T-helper 22 cell (primary cell): Measurements from ENCODE around the gene TSHZ2.
"Not testable (repeated sequence)": the region's sequence is repeated elsewhere in the genome, so short reads cannot be mapped to it uniquely, and the experiment has no call there.

Experiments used
- DNase-seq: peaks from one replicate; pipeline ENCODE4 v3.0.0-alpha.2; 2020; ENCODE audit warnings: low read depth

The TSHZ2 gene

DNA sequence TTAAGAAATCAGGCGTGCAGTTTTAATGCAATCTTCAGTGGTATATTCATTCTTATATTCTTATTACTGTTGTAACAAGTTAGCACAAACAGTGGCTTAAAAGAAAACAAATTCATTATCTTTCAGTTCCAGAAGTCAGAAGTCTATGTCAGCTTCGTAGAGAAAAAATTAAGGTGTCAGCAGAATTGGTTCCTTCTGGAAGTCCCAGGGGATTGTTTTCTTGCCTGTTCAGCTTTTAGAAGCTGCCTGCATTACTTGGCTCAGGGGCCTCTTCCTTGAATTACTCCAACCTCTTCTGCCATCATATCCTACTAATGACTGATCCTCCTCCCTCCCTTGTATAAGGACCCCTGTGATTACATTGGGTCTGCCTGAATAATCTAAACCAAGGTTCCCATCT lies 377.6 kb downstream of the TSHZ2 start:
- no peak for DNase-seq

DNA sequence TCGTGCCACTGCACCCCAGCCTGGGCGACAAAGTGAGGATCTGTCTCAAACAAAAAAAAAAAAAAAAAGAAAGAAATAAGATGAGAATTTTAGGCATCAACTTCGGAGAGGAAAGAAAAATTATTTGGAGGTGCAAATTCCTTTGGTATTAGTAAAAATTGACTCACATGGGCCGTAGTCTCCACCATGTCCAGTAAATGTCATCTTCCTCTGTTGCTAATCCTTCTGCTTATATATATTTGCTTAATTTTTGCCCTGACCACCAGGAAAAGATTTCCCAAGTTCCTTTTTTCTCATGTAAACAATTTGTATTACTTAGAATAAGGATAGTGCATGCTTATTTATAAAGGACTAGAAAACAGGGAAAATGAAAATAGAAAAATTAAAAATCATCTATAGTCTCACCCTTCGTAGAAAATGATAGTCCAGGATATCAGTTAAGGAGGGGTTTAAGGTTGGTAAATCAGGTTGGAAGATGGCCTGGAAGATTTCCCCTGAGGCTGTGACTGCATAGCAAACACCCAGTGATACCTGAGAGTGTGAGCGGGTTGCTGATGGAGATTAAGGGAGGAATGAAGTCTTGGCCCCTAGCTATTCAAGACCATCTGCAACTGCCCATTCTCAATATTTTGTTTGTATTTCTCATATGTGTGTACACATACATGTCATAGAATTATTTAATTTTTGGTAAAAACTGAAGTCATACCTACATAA lies 380.7 kb downstream of the TSHZ2 start:
- no peak for DNase-seq

GRCh38 chr20:53354314-53354713 lies 382.2 kb downstream of the TSHZ2 start:
- DNase-seq = no peak

DNA sequence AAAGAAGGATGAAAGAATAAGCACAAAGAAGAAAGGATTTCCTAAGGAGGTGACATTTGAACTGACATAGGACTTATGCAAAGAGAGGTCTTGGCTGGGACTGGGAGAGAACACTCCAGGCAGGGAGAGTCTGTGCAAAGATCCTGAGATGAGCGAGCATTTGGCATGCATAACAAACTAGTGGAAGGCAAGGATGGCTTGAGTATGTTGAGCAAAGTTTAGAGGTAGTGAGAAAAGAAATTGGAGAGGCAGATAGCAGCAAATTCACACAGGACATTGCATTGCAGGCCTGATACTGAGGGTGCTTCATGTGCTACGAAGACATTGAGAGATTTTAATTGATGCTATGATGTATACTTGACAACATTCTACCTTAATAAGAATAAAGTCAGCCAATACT lies 383.6 kb downstream of the TSHZ2 start:
- DNase-seq = no peak

GRCh38 chr20:53359425-53359824 lies 387.3 kb downstream of the TSHZ2 start:
- no peak for DNase-seq

DNA sequence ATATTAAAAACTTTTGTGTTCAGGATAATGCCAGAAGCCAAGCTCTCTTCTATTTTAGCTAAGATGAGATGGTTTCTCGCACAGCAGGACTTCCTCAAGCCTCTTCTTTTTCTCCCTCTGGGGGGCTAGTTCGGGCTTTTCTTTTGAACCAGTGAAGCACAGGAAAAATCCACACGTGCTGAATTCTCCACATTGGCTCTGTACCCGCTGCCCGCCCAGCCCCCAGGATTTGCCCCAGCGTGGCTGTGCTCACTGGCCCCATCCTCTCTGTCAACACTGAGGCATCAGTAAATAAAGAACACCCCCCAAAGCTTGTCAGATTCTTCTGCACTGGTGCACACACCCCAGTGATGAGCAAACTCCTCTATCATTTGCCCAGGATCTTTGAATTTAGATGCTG lies 388.7 kb downstream of the TSHZ2 start:
- no peak for DNase-seq

GRCh38 chr20:53362736-53363135 lies 390.6 kb downstream of the TSHZ2 start:
- no peak for DNase-seq

DNA sequence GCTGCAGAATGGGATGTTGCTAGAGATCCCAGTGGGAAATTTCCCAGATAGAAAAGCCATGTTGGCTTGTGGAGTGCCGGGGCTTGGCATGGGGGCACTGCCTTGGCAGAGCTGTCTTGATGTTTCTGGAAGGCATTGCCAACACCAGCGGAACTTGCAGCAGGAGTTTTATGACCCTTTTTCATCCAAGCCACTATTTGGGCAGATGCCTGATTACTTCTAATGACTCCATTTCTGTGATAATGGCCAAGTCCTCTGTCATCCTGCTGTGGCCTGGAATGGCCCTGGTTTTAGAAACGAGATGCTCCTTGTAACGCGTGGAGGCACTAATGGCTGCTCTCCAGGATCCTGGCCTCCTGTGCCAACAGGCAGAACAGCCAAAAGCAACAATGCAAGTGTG lies 392.5 kb downstream of the TSHZ2 start:
- DNase-seq = no peak

GRCh38 chr20:53365076-53365475 lies 392.9 kb downstream of the TSHZ2 start:
- DNase-seq = no peak

GRCh38 chr20:53365539-53366075 lies 393.4 kb downstream of the TSHZ2 start:
- DNase-seq = no peak

DNA sequence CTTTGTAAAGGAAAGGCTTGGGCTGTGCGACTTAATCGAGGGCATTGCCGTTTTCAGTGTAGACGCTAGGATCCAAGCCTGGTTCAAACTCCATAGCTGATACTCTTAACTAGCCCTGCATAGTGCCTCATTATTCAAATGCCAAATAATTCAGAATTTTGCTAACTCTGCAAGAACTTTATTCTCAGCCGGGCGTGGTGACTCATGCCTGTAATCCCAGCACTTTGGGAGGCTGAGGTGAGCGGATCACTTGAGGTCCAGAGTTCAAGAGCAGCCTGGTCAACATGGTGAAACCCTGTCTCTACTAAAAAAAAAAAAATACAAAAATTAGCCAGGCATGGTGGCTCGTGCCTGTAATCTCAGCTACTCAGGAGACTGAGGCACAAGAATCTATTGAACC lies 394.8 kb downstream of the TSHZ2 start:
- DNase-seq = not testable (repeated sequence)

DNA sequence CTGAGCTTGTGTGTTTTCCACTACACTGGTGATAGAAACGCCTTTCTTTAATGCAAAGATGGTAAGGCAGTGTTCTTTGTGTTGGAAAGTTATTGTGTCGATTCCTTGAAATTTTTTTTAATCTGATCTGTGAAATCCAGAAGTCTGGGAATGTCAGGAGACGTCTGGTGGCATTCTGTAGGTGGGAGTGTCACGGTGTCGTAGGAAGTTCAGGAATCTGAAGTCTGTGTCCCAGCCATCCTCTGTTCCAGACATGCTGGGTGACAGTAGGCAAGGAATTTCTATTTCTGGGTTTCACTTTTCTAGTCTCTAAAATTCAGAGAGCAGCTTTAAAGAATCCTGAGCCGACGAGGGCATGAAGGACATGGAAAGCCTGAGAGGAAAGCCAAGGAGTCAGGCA lies 397.7 kb downstream of the TSHZ2 start:
- DNase-seq = no peak

GRCh38 chr20:53370345-53370961 lies 398.3 kb downstream of the TSHZ2 start:
- DNase-seq = no peak

DNA sequence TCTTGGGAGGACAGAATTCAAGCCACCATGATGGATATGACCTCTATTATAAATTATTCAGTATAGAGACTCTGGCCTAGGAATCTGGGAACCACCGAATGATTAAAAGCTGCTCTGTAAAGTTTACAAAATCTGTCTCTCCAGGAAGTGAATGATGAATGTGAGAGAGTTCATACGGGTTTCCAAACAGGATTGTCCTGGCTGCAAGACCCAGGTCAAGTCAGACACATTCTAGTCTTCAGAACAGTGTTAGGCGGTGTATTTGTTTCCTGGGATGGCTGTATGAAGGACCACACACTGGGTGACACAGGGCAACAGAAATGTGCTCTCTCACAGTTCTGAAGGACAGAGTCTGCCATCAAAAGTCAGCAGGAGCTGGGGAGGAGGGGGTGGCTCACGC lies 399.1 kb downstream of the TSHZ2 start:
- DNase-seq = no peak

GRCh38 chr20:53376021-53376420 lies 403.9 kb downstream of the TSHZ2 start:
- DNase-seq = no peak

- DNase-seq = no peak
Observed at GRCh38 chr20:53379014-53379832, 407.1 kb downstream of the TSHZ2 start.

- DNase-seq = no peak
Observed at GRCh38 chr20:53379833-53380120, 407.6 kb downstream of the TSHZ2 start.

DNA sequence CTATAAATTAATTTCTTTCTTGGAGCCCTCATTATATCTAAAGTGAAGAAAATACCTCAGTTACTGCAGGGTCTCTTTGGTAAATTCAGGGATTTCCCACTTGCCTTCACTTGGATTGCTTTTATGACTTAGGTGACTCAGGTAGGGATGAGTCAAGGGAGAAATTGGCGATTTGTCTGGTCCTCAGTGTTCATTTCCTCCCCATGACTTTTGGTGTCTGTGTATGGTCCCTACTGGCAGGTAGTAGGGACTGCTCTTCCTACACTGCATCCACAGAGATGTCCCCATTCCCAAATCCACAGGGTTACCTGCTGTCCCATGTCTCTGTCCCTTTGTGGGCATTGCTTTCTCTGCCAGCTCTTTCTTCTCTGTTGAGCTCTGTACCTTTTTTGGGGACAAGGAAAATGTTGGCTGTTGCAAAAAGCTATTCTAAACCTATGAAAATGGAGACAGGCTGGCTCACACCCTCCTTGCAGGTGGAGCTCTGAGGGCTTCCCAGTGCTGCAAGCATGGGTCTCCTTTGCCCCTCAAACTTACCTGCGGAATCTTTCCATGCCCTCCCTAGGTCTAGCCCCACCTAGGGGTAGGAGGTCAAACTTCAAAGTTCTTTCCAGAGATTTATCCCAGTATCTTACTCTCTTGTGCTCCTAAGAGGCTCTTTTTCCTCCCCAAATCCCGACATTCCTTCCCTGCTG lies 409.6 kb downstream of the TSHZ2 start:
- DNase-seq = no peak

DNA sequence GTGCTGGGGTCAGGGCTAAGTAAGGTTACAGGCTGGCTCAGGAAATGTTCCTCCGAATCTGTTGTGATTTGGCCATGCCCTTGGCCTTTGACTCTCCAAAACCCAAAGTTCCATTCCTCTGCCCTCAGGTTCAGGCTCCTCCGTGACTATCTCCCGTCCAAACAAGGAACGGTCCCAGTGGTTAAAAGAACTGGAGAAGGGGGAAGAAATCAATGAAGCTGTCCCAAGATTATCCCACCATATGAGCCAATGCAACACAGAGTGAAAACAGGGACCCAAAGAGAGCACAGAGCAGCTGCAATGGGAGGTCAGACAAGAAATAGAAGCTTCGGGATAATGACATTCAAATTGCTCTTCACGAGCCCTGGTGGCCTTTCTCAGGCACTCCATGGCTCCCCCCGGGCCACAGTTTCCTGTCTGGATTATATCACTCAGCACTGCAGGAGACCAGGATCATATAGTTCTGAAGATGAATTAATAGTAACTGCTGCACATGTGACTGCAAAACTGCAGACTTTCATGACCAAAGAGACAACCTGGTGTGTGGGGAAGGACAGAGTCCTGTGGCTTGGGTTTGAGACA lies 410.2 kb downstream of the TSHZ2 start:
- no peak for DNase-seq

DNA sequence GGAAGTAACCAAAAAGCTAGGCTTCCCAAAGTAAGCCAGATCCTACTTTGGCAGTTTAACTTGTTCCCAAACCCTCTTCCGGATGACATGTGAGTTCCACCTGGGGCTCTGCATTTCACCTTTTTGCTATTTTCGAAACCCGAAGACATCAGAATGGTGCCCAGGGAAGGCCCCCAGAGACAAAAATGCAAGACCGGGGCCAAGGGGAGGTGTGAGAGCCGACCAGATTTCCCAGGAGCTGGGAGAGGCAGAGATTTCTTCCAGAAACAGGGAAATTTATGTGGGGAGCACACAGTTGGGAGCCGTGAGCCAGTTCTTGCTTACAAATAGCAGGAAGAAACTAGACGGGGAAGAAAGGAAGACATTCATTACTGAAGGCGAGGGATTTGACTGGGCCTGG lies 411.8 kb downstream of the TSHZ2 start:
- DNase-seq = no peak

DNA sequence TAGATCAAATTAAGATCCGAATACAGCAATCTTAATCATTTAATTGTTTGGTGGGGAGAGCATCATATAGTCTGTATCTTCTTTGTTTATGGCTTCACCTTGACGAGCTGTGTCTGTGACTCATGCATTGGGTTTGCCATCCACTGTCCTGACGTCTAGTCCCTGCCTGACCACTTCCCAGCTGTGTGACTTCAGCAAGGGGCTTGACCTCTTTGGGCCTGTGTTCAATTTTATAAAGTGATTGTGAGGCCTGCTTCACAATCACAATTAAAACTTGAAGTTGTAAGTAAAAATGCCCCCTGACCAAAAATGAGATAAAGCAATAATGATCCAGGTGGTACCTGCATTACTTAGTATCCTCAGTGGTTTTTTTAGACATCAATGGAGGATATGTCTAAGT lies 412.2 kb downstream of the TSHZ2 start:
- DNase-seq = no peak
